ENCODE measurements around the gene RNF181.

Gene RNF181

DNA sequence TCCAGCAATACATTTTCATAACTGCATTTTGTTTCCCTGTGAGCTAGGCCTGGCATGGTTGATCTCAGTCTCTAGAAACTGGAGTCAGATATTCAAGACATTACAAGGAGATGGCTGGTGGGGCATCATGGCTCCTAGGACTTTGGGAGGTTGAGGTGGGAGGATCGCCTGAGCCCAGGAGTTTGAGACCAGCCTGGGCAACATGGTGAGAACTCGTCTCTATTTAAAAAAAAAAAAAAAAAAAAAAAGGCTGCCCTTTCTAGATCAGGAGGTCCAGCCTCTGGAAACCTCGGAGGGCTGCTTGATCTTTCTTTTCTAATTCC, 18.5 kb upstream of the RNF181 start (continued):
- TF ChIP-seq, protein P1, sequence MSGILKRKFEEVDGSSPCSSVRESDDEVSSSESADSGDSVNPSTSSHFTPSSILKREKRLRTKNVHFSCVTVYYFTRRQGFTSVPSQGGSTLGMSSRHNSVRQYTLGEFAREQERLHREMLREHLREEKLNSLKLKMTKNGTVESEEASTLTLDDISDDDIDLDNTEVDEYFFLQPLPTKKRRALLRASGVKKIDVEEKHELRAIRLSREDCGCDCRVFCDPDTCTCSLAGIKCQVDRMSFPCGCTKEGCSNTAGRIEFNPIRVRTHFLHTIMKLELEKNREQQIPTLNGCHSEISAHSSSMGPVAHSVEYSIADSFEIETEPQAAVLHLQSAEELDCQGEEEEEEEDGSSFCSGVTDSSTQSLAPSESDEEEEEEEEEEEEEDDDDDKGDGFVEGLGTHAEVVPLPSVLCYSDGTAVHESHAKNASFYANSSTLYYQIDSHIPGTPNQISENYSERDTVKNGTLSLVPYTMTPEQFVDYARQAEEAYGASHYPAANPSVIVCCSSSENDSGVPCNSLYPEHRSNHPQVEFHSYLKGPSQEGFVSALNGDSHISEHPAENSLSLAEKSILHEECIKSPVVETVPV (CRISPR knock-in tag; IDR thresholded peaks at IDR 0.05) = no peak
- TF ChIP-seq OSR1 (CRISPR knock-in tag; IDR thresholded peaks at IDR 0.05) (no peak), TOX (CRISPR knock-in tag; IDR thresholded peaks at IDR 0.05; ENCODE audit: borderline replicate concordance) (no peak)

DNA sequence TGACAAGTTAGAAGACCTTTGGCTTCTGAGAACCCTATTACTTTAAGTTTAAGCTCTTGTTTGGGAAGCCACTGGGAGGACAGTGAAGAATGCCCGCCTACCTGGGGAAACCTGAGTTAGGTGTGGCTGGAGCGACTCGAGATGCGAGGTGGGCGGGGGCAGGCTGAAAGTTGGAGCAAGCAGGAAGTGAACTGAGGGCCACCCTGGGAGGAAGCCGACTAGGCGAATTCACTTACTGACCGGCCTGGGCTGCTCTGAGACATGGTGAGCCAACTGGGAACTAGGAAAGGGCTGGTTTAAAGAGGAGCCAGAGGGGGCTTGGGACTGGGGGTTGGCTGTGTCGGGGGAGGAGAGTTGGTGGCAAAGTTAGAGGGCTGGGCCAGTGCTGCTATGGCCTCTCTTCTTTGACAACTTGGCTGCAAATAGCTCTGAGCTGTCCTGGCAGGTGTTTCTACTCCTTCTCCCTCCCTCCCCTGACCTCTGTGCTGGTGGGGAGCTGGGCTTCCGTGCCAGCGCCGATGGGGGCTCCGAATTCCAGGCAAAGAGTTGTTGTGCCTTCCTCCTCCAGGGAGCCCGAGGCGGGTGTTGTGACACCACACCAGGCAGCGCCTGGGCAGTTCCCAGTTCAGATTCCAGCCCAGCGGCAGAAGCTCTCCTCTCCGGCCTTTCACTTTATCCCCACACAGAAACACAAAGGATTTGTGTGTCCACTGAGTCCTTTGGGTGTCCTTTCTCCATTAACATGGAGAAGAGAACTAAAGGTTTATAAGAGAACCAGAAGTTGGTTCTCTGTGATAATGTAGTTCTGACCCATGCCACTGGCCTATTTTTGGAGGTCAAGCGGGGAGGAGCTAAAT, 17.9 kb upstream of the RNF181 start, which contains the start of gene VAMP8:
Gene VAMP8, plus strand, starts transcription at position 201 of the 857 bp plus-strand sequence. Its CDS starts 61 bp downstream, at position 262.
- ATAC-seq = no peak
- TF ChIP-seq ZC3H10 (CRISPR knock-in tag; IDR thresholded peaks at IDR 0.05) = no peak
- TF ChIP-seq, protein P2, sequence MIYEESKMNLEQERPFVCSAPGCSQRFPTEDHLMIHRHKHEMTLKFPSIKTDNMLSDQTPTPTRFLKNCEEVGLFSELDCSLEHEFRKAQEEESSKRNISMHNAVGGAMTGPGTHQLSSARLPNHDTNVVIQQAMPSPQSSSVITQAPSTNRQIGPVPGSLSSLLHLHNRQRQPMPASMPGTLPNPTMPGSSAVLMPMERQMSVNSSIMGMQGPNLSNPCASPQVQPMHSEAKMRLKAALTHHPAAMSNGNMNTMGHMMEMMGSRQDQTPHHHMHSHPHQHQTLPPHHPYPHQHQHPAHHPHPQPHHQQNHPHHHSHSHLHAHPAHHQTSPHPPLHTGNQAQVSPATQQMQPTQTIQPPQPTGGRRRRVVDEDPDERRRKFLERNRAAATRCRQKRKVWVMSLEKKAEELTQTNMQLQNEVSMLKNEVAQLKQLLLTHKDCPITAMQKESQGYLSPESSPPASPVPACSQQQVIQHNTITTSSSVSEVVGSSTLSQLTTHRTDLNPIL (CRISPR knock-in tag; IDR thresholded peaks at IDR 0.05; ENCODE audit: low read depth) = no peak
- no peak for TF ChIP-seq ISL1 (CRISPR knock-in tag; IDR thresholded peaks at IDR 0.05)
- TF ChIP-seq, protein P3, sequence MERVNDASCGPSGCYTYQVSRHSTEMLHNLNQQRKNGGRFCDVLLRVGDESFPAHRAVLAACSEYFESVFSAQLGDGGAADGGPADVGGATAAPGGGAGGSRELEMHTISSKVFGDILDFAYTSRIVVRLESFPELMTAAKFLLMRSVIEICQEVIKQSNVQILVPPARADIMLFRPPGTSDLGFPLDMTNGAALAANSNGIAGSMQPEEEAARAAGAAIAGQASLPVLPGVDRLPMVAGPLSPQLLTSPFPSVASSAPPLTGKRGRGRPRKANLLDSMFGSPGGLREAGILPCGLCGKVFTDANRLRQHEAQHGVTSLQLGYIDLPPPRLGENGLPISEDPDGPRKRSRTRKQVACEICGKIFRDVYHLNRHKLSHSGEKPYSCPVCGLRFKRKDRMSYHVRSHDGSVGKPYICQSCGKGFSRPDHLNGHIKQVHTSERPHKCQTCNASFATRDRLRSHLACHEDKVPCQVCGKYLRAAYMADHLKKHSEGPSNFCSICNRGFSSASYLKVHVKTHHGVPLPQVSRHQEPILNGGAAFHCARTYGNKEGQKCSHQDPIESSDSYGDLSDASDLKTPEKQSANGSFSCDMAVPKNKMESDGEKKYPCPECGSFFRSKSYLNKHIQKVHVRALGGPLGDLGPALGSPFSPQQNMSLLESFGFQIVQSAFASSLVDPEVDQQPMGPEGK (CRISPR knock-in tag; IDR thresholded peaks at IDR 0.05; ENCODE audit: borderline replicate concordance) = no peak
- no peak for TF ChIP-seq BACH2 (CRISPR knock-in tag; IDR thresholded peaks at IDR 0.05; ENCODE audit: borderline replicate concordance)
- no peak for TF ChIP-seq CSDC2 (CRISPR knock-in tag; IDR thresholded peaks at IDR 0.05)
- TF ChIP-seq SNAI2 (CRISPR knock-in tag; IDR thresholded peaks at IDR 0.05) = no peak
- TF ChIP-seq, protein P4, sequence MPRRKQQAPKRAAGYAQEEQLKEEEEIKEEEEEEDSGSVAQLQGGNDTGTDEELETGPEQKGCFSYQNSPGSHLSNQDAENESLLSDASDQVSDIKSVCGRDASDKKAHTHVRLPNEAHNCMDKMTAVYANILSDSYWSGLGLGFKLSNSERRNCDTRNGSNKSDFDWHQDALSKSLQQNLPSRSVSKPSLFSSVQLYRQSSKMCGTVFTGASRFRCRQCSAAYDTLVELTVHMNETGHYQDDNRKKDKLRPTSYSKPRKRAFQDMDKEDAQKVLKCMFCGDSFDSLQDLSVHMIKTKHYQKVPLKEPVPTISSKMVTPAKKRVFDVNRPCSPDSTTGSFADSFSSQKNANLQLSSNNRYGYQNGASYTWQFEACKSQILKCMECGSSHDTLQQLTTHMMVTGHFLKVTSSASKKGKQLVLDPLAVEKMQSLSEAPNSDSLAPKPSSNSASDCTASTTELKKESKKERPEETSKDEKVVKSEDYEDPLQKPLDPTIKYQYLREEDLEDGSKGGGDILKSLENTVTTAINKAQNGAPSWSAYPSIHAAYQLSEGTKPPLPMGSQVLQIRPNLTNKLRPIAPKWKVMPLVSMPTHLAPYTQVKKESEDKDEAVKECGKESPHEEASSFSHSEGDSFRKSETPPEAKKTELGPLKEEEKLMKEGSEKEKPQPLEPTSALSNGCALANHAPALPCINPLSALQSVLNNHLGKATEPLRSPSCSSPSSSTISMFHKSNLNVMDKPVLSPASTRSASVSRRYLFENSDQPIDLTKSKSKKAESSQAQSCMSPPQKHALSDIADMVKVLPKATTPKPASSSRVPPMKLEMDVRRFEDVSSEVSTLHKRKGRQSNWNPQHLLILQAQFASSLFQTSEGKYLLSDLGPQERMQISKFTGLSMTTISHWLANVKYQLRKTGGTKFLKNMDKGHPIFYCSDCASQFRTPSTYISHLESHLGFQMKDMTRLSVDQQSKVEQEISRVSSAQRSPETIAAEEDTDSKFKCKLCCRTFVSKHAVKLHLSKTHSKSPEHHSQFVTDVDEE (CRISPR knock-in tag; IDR thresholded peaks at IDR 0.05) = no peak
- TF ChIP-seq PPARA (CRISPR knock-in tag; IDR thresholded peaks at IDR 0.05; ENCODE audit: borderline replicate concordance) = no peak
- TF ChIP-seq, protein P5, sequence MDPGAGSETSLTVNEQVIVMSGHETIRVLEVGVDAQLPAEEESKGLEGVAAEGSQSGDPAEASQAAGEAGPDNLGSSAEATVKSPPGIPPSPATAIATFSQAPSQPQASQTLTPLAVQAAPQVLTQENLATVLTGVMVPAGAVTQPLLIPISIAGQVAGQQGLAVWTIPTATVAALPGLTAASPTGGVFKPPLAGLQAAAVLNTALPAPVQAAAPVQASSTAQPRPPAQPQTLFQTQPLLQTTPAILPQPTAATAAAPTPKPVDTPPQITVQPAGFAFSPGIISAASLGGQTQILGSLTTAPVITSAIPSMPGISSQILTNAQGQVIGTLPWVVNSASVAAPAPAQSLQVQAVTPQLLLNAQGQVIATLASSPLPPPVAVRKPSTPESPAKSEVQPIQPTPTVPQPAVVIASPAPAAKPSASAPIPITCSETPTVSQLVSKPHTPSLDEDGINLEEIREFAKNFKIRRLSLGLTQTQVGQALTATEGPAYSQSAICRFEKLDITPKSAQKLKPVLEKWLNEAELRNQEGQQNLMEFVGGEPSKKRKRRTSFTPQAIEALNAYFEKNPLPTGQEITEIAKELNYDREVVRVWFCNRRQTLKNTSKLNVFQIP (CRISPR knock-in tag; IDR thresholded peaks at IDR 0.05; ENCODE audit: borderline replicate concordance, low read depth) = no peak
- TF ChIP-seq ZNF70 (CRISPR knock-in tag; IDR thresholded peaks at IDR 0.05) = no peak
- TF ChIP-seq OSR1 (CRISPR knock-in tag; IDR thresholded peaks at IDR 0.05) = no peak
- no peak for TF ChIP-seq ARNTL (CRISPR knock-in tag; IDR thresholded peaks at IDR 0.05; ENCODE audit: borderline replicate concordance, low read depth)
- TF ChIP-seq GLIS3 (CRISPR knock-in tag; IDR thresholded peaks at IDR 0.05) = no peak
- no peak for TF ChIP-seq ZFP3 (CRISPR knock-in tag; IDR thresholded peaks at IDR 0.05)
- TF ChIP-seq ZFP30 (CRISPR knock-in tag; IDR thresholded peaks at IDR 0.05) = no peak
- no peak for TF ChIP-seq ESRRG (CRISPR knock-in tag; IDR thresholded peaks at IDR 0.05)
- no peak for TF ChIP-seq TOX (CRISPR knock-in tag; IDR thresholded peaks at IDR 0.05; ENCODE audit: borderline replicate concordance)
- TF ChIP-seq, protein P1 (CRISPR knock-in tag; IDR thresholded peaks at IDR 0.05) = no peak
- no peak for TF ChIP-seq RARB (CRISPR knock-in tag; IDR thresholded peaks at IDR 0.05)

Measured in SK-N-SH treated with all-trans-retinoic acid at 6 μM for 48 hours (cell line).